Activated naive CD4-positive, alpha-beta T cell treated with anti-CD3 and anti-CD28 coated beads, Interleukin-2, amount 10 ng/mL, durations not matched to agents 7 days and 5 days (primary cell): ENCODE results near the gene MED27.

Source experiments
- CTCF ChIA-PET: fragments of 350-600 bp; sonication (Branson Sonifier 250); formaldehyde crosslinking; loops from one replicate; lab custom pipeline; 2021; ENCODE audit warnings: antibody characterized with exemption; lab: Charles Lee
- DNase-seq: peaks from one replicate; pipeline ENCODE4 v3.0.0-alpha.2; 2020
- H3K27ac Mint-ChIP-seq: one replicate; pipeline ENCODE4 v1.8.0; 2021; ENCODE audit warnings: mild to moderate bottlenecking, moderate library complexity, mixed read lengths
- H3K27me3 Mint-ChIP-seq: one replicate; pipeline ENCODE4 v1.8.0; 2021; ENCODE audit warnings: mild to moderate bottlenecking, mixed read lengths
- H3K36me3 Mint-ChIP-seq: one replicate; pipeline ENCODE4 v1.8.0; 2021; ENCODE audit warnings: mixed read lengths
- H3K4me1 Mint-ChIP-seq: one replicate; pipeline ENCODE4 v1.8.0; 2021; ENCODE audit warnings: mixed read lengths
- H3K4me3 Mint-ChIP-seq: one replicate; pipeline ENCODE4 v1.8.0; 2021; ENCODE audit warnings: mild to moderate bottlenecking, moderate library complexity, mixed read lengths
- H3K9me3 Mint-ChIP-seq: one replicate; pipeline ENCODE4 v1.8.0; 2021; ENCODE audit warnings: mixed read lengths

MED27 gene

GRCh38 chr9:131997779-131998178 lies 81.9 kb downstream of the MED27 start:
- peaks cover 3% of the 10 kb centered on the region for H3K36me3 Mint-ChIP-seq
- H3K27ac Mint-ChIP-seq, result no peak overlapping the region
- no peak for DNase-seq

GRCh38 chr9:131997076-131997475 lies 82.6 kb downstream of the MED27 start:
- CTCF ChIA-PET, result no interaction called here
- H3K9me3 Mint-ChIP-seq, result no peaks in the 10 kb centered on the region
- H3K36me3 Mint-ChIP-seq, result peaks cover 3% of the 10 kb centered on the region
- H3K4me3 Mint-ChIP-seq, result no peak overlapping the region
- no peak for DNase-seq
- no peaks in the 10 kb centered on the region for H3K27me3 Mint-ChIP-seq
- H3K4me1 Mint-ChIP-seq, result peaks cover 10% of the 10 kb centered on the region
- no peak overlapping the region for H3K27ac Mint-ChIP-seq

More at GRCh38 chr9:131997779-131998178, 81.9 kb downstream of the MED27 start:
- CTCF ChIA-PET, result no interaction called here
- Mint-ChIP-seq H3K9me3 (no peaks in the 10 kb centered on the region), H3K27me3 (no peaks in the 10 kb centered on the region), H3K4me1 (peaks cover 16% of the 10 kb centered on the region), H3K4me3 (no peak overlapping the region)

GRCh38 chr9:131995382-131995781 lies 84.3 kb downstream of the MED27 start:
- Mint-ChIP-seq H3K4me3 (no peak overlapping the region), H3K27ac (no peak overlapping the region), H3K9me3 (no peaks in the 10 kb centered on the region), H3K36me3 (no peaks in the 10 kb centered on the region), H3K4me1 (peaks cover 6% of the 10 kb centered on the region), H3K27me3 (no peaks in the 10 kb centered on the region)
- DNase-seq, result no peak
- CTCF ChIA-PET, result no interaction called here

- Mint-ChIP-seq H3K9me3 (no peaks in the 10 kb centered on the region), H3K27ac (no peak overlapping the region), H3K27me3 (no peaks in the 10 kb centered on the region), H3K4me1 (no peaks in the 10 kb centered on the region), H3K36me3 (no peaks in the 10 kb centered on the region), H3K4me3 (no peak overlapping the region)
- CTCF ChIA-PET, result no interaction called here
- DNase-seq, result no peak
These were observed 85.1 kb downstream of the MED27 start for GRCh38 chr9:131994364-131995125.

- CTCF ChIA-PET, result interaction anchor here (0.6 kb wide), 1 partner anchor 1030 kb away, joined by 3 read pairs; no protein-coding TSS in a partner anchor
These were observed 86.6 kb downstream of the MED27 start for GRCh38 chr9:131992906-131993657.

GRCh38 chr9:131987232-131987631 lies 92.4 kb downstream of the MED27 start:
- H3K36me3 Mint-ChIP-seq, result no peaks in the 10 kb centered on the region
- CTCF ChIA-PET, result interaction anchor here (1.6 kb wide), 1 partner anchor 249 kb away, joined by 4 read pairs; no protein-coding TSS in a partner anchor
- no peak for DNase-seq
- H3K9me3 Mint-ChIP-seq, result no peaks in the 10 kb centered on the region
- H3K4me3 Mint-ChIP-seq, result no peak overlapping the region
- no peaks in the 10 kb centered on the region for H3K27me3 Mint-ChIP-seq
- no peak overlapping the region for H3K27ac Mint-ChIP-seq
- H3K4me1 Mint-ChIP-seq, result no peaks in the 10 kb centered on the region

More at GRCh38 chr9:131992906-131993657, 86.6 kb downstream of the MED27 start:
- Mint-ChIP-seq H3K4me1 (no peaks in the 10 kb centered on the region), H3K27me3 (no peaks in the 10 kb centered on the region), H3K9me3 (no peaks in the 10 kb centered on the region), H3K27ac (no peak overlapping the region), H3K4me3 (no peak overlapping the region), H3K36me3 (no peaks in the 10 kb centered on the region)
- DNase-seq, result no peak

- no peak for DNase-seq
- H3K4me3 Mint-ChIP-seq, result no peak overlapping the region
- no peaks in the 10 kb centered on the region for H3K36me3 Mint-ChIP-seq
- H3K9me3 Mint-ChIP-seq, result no peaks in the 10 kb centered on the region
- H3K27ac Mint-ChIP-seq, result no peak overlapping the region
- H3K4me1 Mint-ChIP-seq, result no peaks in the 10 kb centered on the region
- CTCF ChIA-PET, result interaction anchor here (1.6 kb wide), 1 partner anchor 250 kb away, joined by 4 read pairs; no protein-coding TSS in a partner anchor
- no peaks in the 10 kb centered on the region for H3K27me3 Mint-ChIP-seq
These were observed 93.1 kb downstream of the MED27 start for GRCh38 chr9:131986576-131986975.

- Mint-ChIP-seq H3K4me1 (no peaks in the 10 kb centered on the region), H3K36me3 (no peaks in the 10 kb centered on the region), H3K27me3 (no peaks in the 10 kb centered on the region), H3K4me3 (no peak overlapping the region), H3K9me3 (no peaks in the 10 kb centered on the region), H3K27ac (no peak overlapping the region)
- no peak for DNase-seq
- CTCF ChIA-PET, result interaction anchor here (0.6 to 1.6 kb wide), 2 partner anchors 113 to 250 kb away, joined by 3 to 4 read pairs; no protein-coding TSS in a partner anchor
These were observed 93.6 kb downstream of the MED27 start for GRCh38 chr9:131986089-131986488.

- Mint-ChIP-seq H3K4me3 (no peak overlapping the region), H3K9me3 (no peaks in the 10 kb centered on the region), H3K36me3 (no peaks in the 10 kb centered on the region), H3K27ac (no peak overlapping the region), H3K27me3 (no peaks in the 10 kb centered on the region), H3K4me1 (no peaks in the 10 kb centered on the region)
- CTCF ChIA-PET, result no interaction called here
- DNase-seq, result no peak
These were observed 95.1 kb downstream of the MED27 start for GRCh38 chr9:131984564-131984963.

- no peak overlapping the region for H3K27ac Mint-ChIP-seq
- no peak overlapping the region for H3K4me3 Mint-ChIP-seq
- H3K36me3 Mint-ChIP-seq, result no peaks in the 10 kb centered on the region
- CTCF ChIA-PET, result no interaction called here
- H3K4me1 Mint-ChIP-seq, result no peaks in the 10 kb centered on the region
- no peak for DNase-seq
- no peaks in the 10 kb centered on the region for H3K9me3 Mint-ChIP-seq
- no peaks in the 10 kb centered on the region for H3K27me3 Mint-ChIP-seq
These were observed 96.9 kb downstream of the MED27 start for GRCh38 chr9:131982671-131983239.

- no peaks in the 10 kb centered on the region for H3K27me3 Mint-ChIP-seq
- no peaks in the 10 kb centered on the region for H3K9me3 Mint-ChIP-seq
- CTCF ChIA-PET, result interaction anchor here (0.5 kb wide), 1 partner anchor 15 kb away, joined by 3 read pairs; no protein-coding TSS in a partner anchor
- no peak overlapping the region for H3K27ac Mint-ChIP-seq
- H3K4me3 Mint-ChIP-seq, result no peak overlapping the region
- no peak for DNase-seq
- H3K4me1 Mint-ChIP-seq, result no peaks in the 10 kb centered on the region
- H3K36me3 Mint-ChIP-seq, result no peaks in the 10 kb centered on the region
These were observed 97.6 kb downstream of the MED27 start for GRCh38 chr9:131982102-131982501.

GRCh38 chr9:131981116-131981776 lies 98.4 kb downstream of the MED27 start:
- DNase-seq, result no peak
- CTCF ChIA-PET, result interaction anchor here (0.5 to 0.7 kb wide), 2 partner anchors 14 to 138 kb away, joined by 3 read pairs; no protein-coding TSS in a partner anchor

GRCh38 chr9:131980267-131981016 lies 99.2 kb downstream of the MED27 start:
- H3K27ac Mint-ChIP-seq, result no peak overlapping the region
- no peak overlapping the region for H3K4me3 Mint-ChIP-seq
- CTCF ChIA-PET, result interaction anchor here (0.6 to 0.7 kb wide), 2 partner anchors 78 to 137 kb away, joined by 3 read pairs; no protein-coding TSS in a partner anchor
- no peak for DNase-seq
- H3K27me3 Mint-ChIP-seq, result no peaks in the 10 kb centered on the region
- no peaks in the 10 kb centered on the region for H3K36me3 Mint-ChIP-seq
- no peaks in the 10 kb centered on the region for H3K4me1 Mint-ChIP-seq
- H3K9me3 Mint-ChIP-seq, result no peaks in the 10 kb centered on the region

More at GRCh38 chr9:131981116-131981776, 98.4 kb downstream of the MED27 start:
- Mint-ChIP-seq H3K36me3 (no peaks in the 10 kb centered on the region), H3K27ac (no peak overlapping the region), H3K27me3 (no peaks in the 10 kb centered on the region), H3K4me3 (no peak overlapping the region), H3K9me3 (no peaks in the 10 kb centered on the region), H3K4me1 (no peaks in the 10 kb centered on the region)
